H9 (cell line): ENCODE results near the gene MYO15A. TPM values are rescaled to one million over a fixed set of nuclear protein-coding genes. Genes with fewer than 3 reads are reported as not detected.

ENCODE experiments used
- DNase-seq: peaks from one replicate; pipeline ENCODE4 v3.0.0-alpha.2; 2017
- H2AFZ ChIP-seq: one replicate; pipeline ENCODE4 v1.6.1; 2013; ENCODE audit warnings: mild to moderate bottlenecking, low read length, control low read depth, moderate library complexity
- H2AK5ac ChIP-seq: 2 replicates; pipeline ENCODE4 v1.6.1; 2013; ENCODE audit warnings: low read length, control low read depth, mixed read lengths; ENCODE audit not compliant: insufficient read length
- H2BK120ac ChIP-seq: one replicate; pipeline ENCODE4 v1.6.1; 2013; ENCODE audit warnings: low read depth, mild to moderate bottlenecking, low read length, control low read depth, inconsistent platforms; ENCODE audit not compliant: poor library complexity, severe bottlenecking
- H2BK12ac ChIP-seq: 2 replicates; pipeline ENCODE4 v1.6.1; 2013; ENCODE audit warnings: low read length, control low read depth, mixed read lengths, low read depth; ENCODE audit not compliant: insufficient read length
- H2BK15ac ChIP-seq: 2 replicates; pipeline ENCODE4 v1.6.1; 2013; ENCODE audit warnings: low read depth, low read length, control low read depth
- H2BK20ac ChIP-seq: one replicate; pipeline ENCODE4 v1.6.1; 2013; ENCODE audit warnings: low read depth, mild to moderate bottlenecking, low read length, control low read depth, inconsistent platforms; ENCODE audit not compliant: poor library complexity, severe bottlenecking
- H2BK5ac ChIP-seq: 2 replicates; pipeline ENCODE4 v1.6.1; 2013; ENCODE audit warnings: low read length, control low read depth, mixed read lengths; ENCODE audit not compliant: insufficient read length
- H3K14ac ChIP-seq: 2 replicates; pipeline ENCODE4 v1.6.1; 2013; ENCODE audit warnings: low read length, control low read depth; ENCODE audit not compliant: insufficient read depth
- H3K18ac ChIP-seq: 2 replicates; pipeline ENCODE4 v1.6.1; 2013; ENCODE audit warnings: low read depth, mild to moderate bottlenecking, mixed read lengths, low read length, control low read depth; ENCODE audit not compliant: insufficient read length
- H3K23ac ChIP-seq: 2 replicates; pipeline ENCODE4 v1.6.1; 2013; ENCODE audit warnings: low read length, control low read depth, mixed read lengths, low read depth; ENCODE audit not compliant: insufficient read length
- H3K23me2 ChIP-seq: 2 replicates; pipeline ENCODE4 v1.6.1; 2013; ENCODE audit warnings: low read depth, mild to moderate bottlenecking, mixed read lengths, low read length, control low read depth; ENCODE audit not compliant: insufficient read length, poor library complexity, severe bottlenecking
- H3K27ac ChIP-seq: 2 replicates; pipeline ENCODE4 v1.5.1; 2013; ENCODE audit warnings: low read length, control low read depth, mixed read lengths, low read depth; ENCODE audit not compliant: insufficient read length
- H3K27me3 ChIP-seq: 2 replicates; pipeline ENCODE4 v1.6.1; 2013; ENCODE audit warnings: low read length, control low read depth, inconsistent platforms; ENCODE audit not compliant: insufficient read depth
- H3K4ac ChIP-seq: 2 replicates; pipeline ENCODE4 v1.6.1; 2013; ENCODE audit warnings: low read depth, mild to moderate bottlenecking, control low read depth, inconsistent platforms, low read length, moderate library complexity
- H3K4me1 ChIP-seq: 2 replicates; pipeline ENCODE4 v1.6.1; 2013; ENCODE audit warnings: low read length, control low read depth, inconsistent platforms; ENCODE audit not compliant: insufficient read depth
- H3K4me2 ChIP-seq: 2 replicates; pipeline ENCODE4 v1.6.1; 2013; ENCODE audit warnings: low read length, control low read depth, mixed read lengths; ENCODE audit not compliant: insufficient read length, insufficient read depth
- H3K56ac ChIP-seq: 2 replicates; pipeline ENCODE4 v1.6.1; 2013; ENCODE audit warnings: low read depth, mild to moderate bottlenecking, mixed read lengths, low read length, control low read depth; ENCODE audit not compliant: insufficient read length
- H3K79me1 ChIP-seq: 2 replicates; pipeline ENCODE4 v1.6.1; 2013; ENCODE audit warnings: low read depth, mild to moderate bottlenecking, moderate library complexity, low read length, control low read depth, inconsistent platforms; ENCODE audit not compliant: insufficient read depth, poor library complexity, severe bottlenecking
- H3K79me2 ChIP-seq: 2 replicates; pipeline ENCODE4 v1.6.1; 2013; ENCODE audit warnings: low read length, control low read depth, inconsistent platforms; ENCODE audit not compliant: insufficient read depth
- H3K9ac ChIP-seq: 2 replicates; pipeline ENCODE4 v1.6.1; 2013; ENCODE audit warnings: low read length, control low read depth, mixed read lengths; ENCODE audit not compliant: insufficient read length; ENCODE audit errors: extremely low read depth
- H3K9me3 ChIP-seq: one replicate; pipeline ENCODE4 v1.6.1; 2013; ENCODE audit warnings: low read depth, low read length, inconsistent platforms; ENCODE audit not compliant: control insufficient read depth
- H3T11ph ChIP-seq: one replicate; pipeline ENCODE4 v1.6.1; 2013; ENCODE audit warnings: mild to moderate bottlenecking, low read length, control low read depth, inconsistent platforms
- H4K20me1 ChIP-seq: one replicate; pipeline ENCODE4 v1.6.1; 2013; ENCODE audit not compliant: control insufficient read depth, insufficient read length, insufficient read depth
- H4K5ac ChIP-seq: 2 replicates; pipeline ENCODE4 v1.6.1; 2013; ENCODE audit warnings: low read depth, mild to moderate bottlenecking, mixed read lengths, low read length, control low read depth; ENCODE audit not compliant: insufficient read length
- H4K8ac ChIP-seq: replicated peaks from 2 replicates; pipeline ENCODE4 v1.6.1; 2013; ENCODE audit warnings: low read length, control low read depth, mixed read lengths, low read depth; ENCODE audit not compliant: insufficient read length
- H4K91ac ChIP-seq: 2 replicates; pipeline ENCODE4 v1.6.1; 2013; ENCODE audit warnings: low read depth, mild to moderate bottlenecking, moderate library complexity, mixed read lengths, low read length, control low read depth; ENCODE audit not compliant: insufficient read length
- H3K27ac Mint-ChIP-seq, 3 experiments: 2 replicates in 2 of 3; 3 replicates in 1 of 3; pipeline ENCODE4 v1.8.0; 2020 to 2021; ENCODE audit warnings: mixed read lengths in 3 of 3, mild to moderate bottlenecking in 1 of 3, moderate library complexity in 1 of 3
- H3K27me3 Mint-ChIP-seq: 2 replicates; pipeline ENCODE4 v1.8.0; 2021; ENCODE audit warnings: low read depth, mild to moderate bottlenecking, moderate library complexity, mixed read lengths
- H3K36me3 Mint-ChIP-seq, 3 experiments: 2 replicates in 2 of 3; 3 replicates in 1 of 3; pipeline ENCODE4 v1.8.0; 2020 to 2021; ENCODE audit warnings: low read depth in 3 of 3, mixed read lengths in 3 of 3; ENCODE audit not compliant: insufficient read depth in 1 of 3
- H3K4me1 Mint-ChIP-seq, 2 experiments: 2 replicates each; pipeline ENCODE4 v1.8.0; 2020; ENCODE audit warnings: mixed read lengths in 2 of 2
- H3K4me3 Mint-ChIP-seq, 2 experiments: 2 replicates in 1 of 2; 3 replicates in 1 of 2; pipeline ENCODE4 v1.8.0; 2020 to 2021; ENCODE audit warnings: mild to moderate bottlenecking in 2 of 2, mixed read lengths in 2 of 2, moderate library complexity in 1 of 2
- H3K9me3 Mint-ChIP-seq, 2 experiments: 2 replicates in 1 of 2; 3 replicates in 1 of 2; pipeline ENCODE4 v1.8.0; 2020; ENCODE audit warnings: mild to moderate bottlenecking in 2 of 2, mixed read lengths in 2 of 2, moderate library complexity in 1 of 2
- CTCF ChIP-seq: fragments of 200-600 bp; sonication (generic); conservative IDR thresholded peaks from 3 replicates; pipeline ENCODE4 v1.8.0; 2021; ENCODE audit warnings: antibody characterized with exemption, mild to moderate bottlenecking
- WGBS: extraction: QIAGEN DNeasy Blood & Tissue Kit; methylation state at CpG from one replicate; pipeline ENCODE4 v1.1.7; 2013; ENCODE audit warnings: missing lambda C conversion rate, low lambda C conversion rate, mixed read lengths; ENCODE audit not compliant: insufficient read length; ENCODE audit errors: extremely low coverage; 5-methylcytosine and 5-hydroxymethylcytosine counted together
- total RNA-seq: library from RNA; stranded (reverse); gene quantifications from 2 replicates; pipeline ENCODE4 v1.2.1, GENCODE V29; 2021

The MYO15A gene
- total RNA-seq, 1 experiment from 2014 or later = 2.5 TPM

- H3K36me3 Mint-ChIP-seq = peaks cover 5 to 21% (median 9%) of the 10 kb centered on the region in 3 experiments
- DNase-seq = no peak
- no peak for TF ChIP-seq CTCF
These were observed 1.3 kb upstream of the MYO15A start for GRCh38 chr17:18107061-18107790.

More at GRCh38 chr17:18107061-18107790, 1.3 kb upstream of the MYO15A start:
- H3K27ac ChIP-seq = no peak overlapping the region
- no peaks in the 10 kb centered on the region for H3K27me3 ChIP-seq
- Mint-ChIP-seq H3K27me3 (peaks cover under 1% of the 10 kb centered on the region; the same call in 1 of the 2 replicates), H3K4me3 (no peak overlapping the region), H3K27ac (peak overlapping the region in 1 of 3 experiments; percentile 61; a peak in 3 of 7 replicates), H3K4me1 (peaks cover 5 to 7% of the 10 kb centered on the region in 2 experiments), H3K9me3 (no peaks in the 10 kb centered on the region)
- H3K79me1 ChIP-seq = no peaks in the 10 kb centered on the region
- H2BK12ac ChIP-seq = no peak overlapping the region
- no peak overlapping the region for H3K14ac ChIP-seq
- no peaks in the 10 kb centered on the region for H3K9me3 ChIP-seq
- H3K23ac ChIP-seq = no peak overlapping the region
- no peak overlapping the region for H3K9ac ChIP-seq
- no peaks in the 10 kb centered on the region for H4K20me1 ChIP-seq
- H3T11ph ChIP-seq = no peak overlapping the region
- H3K56ac ChIP-seq = no peak overlapping the region
- no peak overlapping the region for H4K91ac ChIP-seq
- no peak overlapping the region for H2BK5ac ChIP-seq
- no peak overlapping the region for H2AK5ac ChIP-seq
- no peaks in the 10 kb centered on the region for H3K4me1 ChIP-seq
- H2BK120ac ChIP-seq = no peak overlapping the region
- H3K4ac ChIP-seq = no peak overlapping the region
- no peak overlapping the region for H2BK15ac ChIP-seq
- H2BK20ac ChIP-seq = no peak overlapping the region
- no peak overlapping the region for H2AFZ ChIP-seq
- H3K23me2 ChIP-seq = no peaks in the 10 kb centered on the region
- no peak overlapping the region for H4K5ac ChIP-seq
- WGBS = no CpG with 5 or more reads among the region's 14 CpGs
- no peaks in the 10 kb centered on the region for H3K79me2 ChIP-seq
- no peak overlapping the region for H3K4me2 ChIP-seq
- H4K8ac ChIP-seq = no peak overlapping the region
- no peak overlapping the region for H3K18ac ChIP-seq
